ENCODE results near the gene CARD8. TPM values are rescaled to one million over a fixed set of nuclear protein-coding genes. Genes with fewer than 3 reads are reported as not detected.

CARD8 gene
- total and polyA plus RNA-seq, 7 experiments from 2014 or later, result 73.6 to 301 (median 165) TPM

- Mint-ChIP-seq H3K36me3 (peaks cover 0 to 18% (median 2%) of the 10 kb centered on the region in 5 donors), H3K4me1 (peaks cover 0 to 8% (median 5%) of the 10 kb centered on the region in 7 donors), H3K4me3 (no peak overlapping the region), H3K27ac (no peak overlapping the region), H3K27me3 (peaks cover 0 to 20% (median 4%) of the 10 kb centered on the region in 5 donors), H3K9me3 (peaks cover 0 to 31% (median 10%) of the 10 kb centered on the region in 11 donors)
- DNase-seq (no peak), ATAC-seq (no peak)
- Histone ChIP-seq H3K27ac (ENCODE audit: low read depth, low read length) (no peak overlapping the region), H3K9me3 (ENCODE audit: control insufficient read depth in 2 of 3, low read length in 3 of 3) (peaks cover 0 to 6% (median 4%) of the 10 kb centered on the region in 3 experiments), H3K4me1 (ENCODE audit: control insufficient read depth in 2 of 2, insufficient read depth in 2 of 2, low read length in 2 of 2) (peaks cover 6 to 7% of the 10 kb centered on the region in 2 donors), H3K4me3 (ENCODE audit: low read length) (no peak overlapping the region), H3K36me3 (ENCODE audit: control insufficient read depth in 2 of 3, insufficient read depth in 3 of 3, low read length in 3 of 3) (no peaks in the 10 kb centered on the region), H3K27me3 (ENCODE audit: control insufficient read depth in 2 of 2, insufficient read depth in 2 of 2, low read length in 2 of 2) (peaks cover 0 to 3% of the 10 kb centered on the region in 2 donors)
- ChIA-PET CTCF (interaction anchor here (0.6 kb wide), 3 partner anchors 96 to 742 kb away, joined by 3 to 8 read pairs (median 3); no protein-coding TSS in a partner anchor), POLR2A (no interaction called here)
- intact Hi-C loops (cut with micrococcal nuclease), result no loop called here
These were observed 32.0 kb upstream of the CARD8 start for GRCh38 chr19:48287748-48288147.

DNA sequence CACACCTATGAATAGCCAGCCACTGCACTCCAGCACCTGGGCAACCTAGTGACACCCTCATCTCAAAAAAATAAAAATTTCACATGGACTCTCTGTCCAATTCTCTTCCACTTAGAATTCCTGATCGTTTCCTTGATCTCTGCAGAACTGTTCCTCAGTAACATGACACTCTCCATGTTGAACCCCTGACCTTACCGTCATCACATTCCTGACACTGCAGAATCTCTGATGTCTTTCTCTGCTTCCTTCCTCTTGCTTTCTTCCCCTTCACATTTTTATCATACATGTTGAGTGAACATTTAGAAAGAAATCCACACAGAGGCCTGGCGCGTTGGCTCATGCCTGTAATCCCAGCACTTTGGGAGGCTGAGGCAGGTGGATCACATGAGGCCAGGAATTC lies 29.2 kb upstream of the CARD8 start:
- H3K9me3 Mint-ChIP-seq, result peaks cover 0 to 31% (median 10%) of the 10 kb centered on the region in 11 donors
- no peaks in the 10 kb centered on the region for H3K4me1 ChIP-seq (ENCODE audit: control insufficient read depth in 2 of 2, insufficient read depth in 2 of 2, low read length in 2 of 2)
- POLR2A ChIA-PET, result no interaction called here
- peaks cover 0 to 5% (median 0%) of the 10 kb centered on the region in 7 donors for H3K4me1 Mint-ChIP-seq
- no peak overlapping the region for H3K27ac ChIP-seq (ENCODE audit: low read depth, low read length)
- no peak overlapping the region for H3K4me3 ChIP-seq (ENCODE audit: low read length)
- H3K27ac Mint-ChIP-seq, result no peak overlapping the region
- H3K36me3 ChIP-seq (ENCODE audit: control insufficient read depth in 2 of 3, insufficient read depth in 3 of 3, low read length in 3 of 3), result no peaks in the 10 kb centered on the region
- DNase-seq (no peak), ATAC-seq (no peak)
- H3K27me3 ChIP-seq (ENCODE audit: control insufficient read depth in 2 of 2, insufficient read depth in 2 of 2, low read length in 2 of 2), result no peaks in the 10 kb centered on the region
- H3K27me3 Mint-ChIP-seq, result peaks cover 0 to 20% (median 4%) of the 10 kb centered on the region in 5 donors
- CTCF ChIA-PET, result interaction anchor here (0.6 kb wide), 1 partner anchor 290 kb away, joined by 3 read pairs; no protein-coding TSS in a partner anchor
- H3K9me3 ChIP-seq (ENCODE audit: control insufficient read depth in 2 of 3, low read length in 3 of 3), result peaks cover 0 to 6% (median 4%) of the 10 kb centered on the region in 3 experiments
- intact Hi-C loops (cut with micrococcal nuclease), result no loop called here
- peaks cover 0 to 18% (median 2%) of the 10 kb centered on the region in 5 donors for H3K36me3 Mint-ChIP-seq
- H3K4me3 Mint-ChIP-seq, result no peak overlapping the region

GRCh38 chr19:48283908-48284307 lies 28.2 kb upstream of the CARD8 start:
- no peak overlapping the region for H3K27ac Mint-ChIP-seq
- no peak overlapping the region for H3K4me3 Mint-ChIP-seq
- no peaks in the 10 kb centered on the region for H3K4me1 ChIP-seq (ENCODE audit: control insufficient read depth in 2 of 2, insufficient read depth in 2 of 2, low read length in 2 of 2)
- ChIA-PET POLR2A (no interaction called here), CTCF (no interaction called here)
- H3K9me3 Mint-ChIP-seq, result peaks cover 0 to 31% (median 10%) of the 10 kb centered on the region in 11 donors
- peaks cover 0 to 18% (median 2%) of the 10 kb centered on the region in 5 donors for H3K36me3 Mint-ChIP-seq
- ATAC-seq, result no peak
- H3K4me1 Mint-ChIP-seq, result peaks cover 0 to 5% (median 0%) of the 10 kb centered on the region in 7 donors
- DNase-seq, result no peak
- intact Hi-C loops (cut with micrococcal nuclease), result no loop called here
- no peak overlapping the region for H3K4me3 ChIP-seq (ENCODE audit: low read length)
- H3K27me3 Mint-ChIP-seq, result peaks cover 0 to 20% (median 4%) of the 10 kb centered on the region in 5 donors
- H3K36me3 ChIP-seq (ENCODE audit: control insufficient read depth in 2 of 3, insufficient read depth in 3 of 3, low read length in 3 of 3), result no peaks in the 10 kb centered on the region
- no peak overlapping the region for H3K27ac ChIP-seq (ENCODE audit: low read depth, low read length)
- H3K27me3 ChIP-seq (ENCODE audit: control insufficient read depth in 2 of 2, insufficient read depth in 2 of 2, low read length in 2 of 2), result no peaks in the 10 kb centered on the region
- peaks cover 0 to 6% (median 4%) of the 10 kb centered on the region in 3 experiments for H3K9me3 ChIP-seq (ENCODE audit: control insufficient read depth in 2 of 3, low read length in 3 of 3)

GRCh38 chr19:48279747-48280146 lies 24.0 kb upstream of the CARD8 start:
- POLR2A ChIA-PET, result interaction anchor here (0.6 kb wide), 1 partner anchor 41 kb away, joined by 3 read pairs; no protein-coding TSS in a partner anchor
- H3K27ac Mint-ChIP-seq, result no peak overlapping the region
- H3K9me3 Mint-ChIP-seq, result peaks cover 0 to 5% (median 0%) of the 10 kb centered on the region in 11 donors

GRCh38 chr19:48274938-48275337 lies 19.2 kb upstream of the CARD8 start:
- no peak overlapping the region for H3K27ac ChIP-seq (ENCODE audit: low read depth, low read length)
- no peak overlapping the region for H3K27ac Mint-ChIP-seq
- H3K4me1 Mint-ChIP-seq, result peaks cover 4 to 20% (median 12%) of the 10 kb centered on the region in 7 donors
- intact Hi-C loops (cut with micrococcal nuclease), result no loop called here
- peaks cover 0 to 5% of the 10 kb centered on the region in 2 donors for H3K4me1 ChIP-seq (ENCODE audit: control insufficient read depth in 2 of 2, insufficient read depth in 2 of 2, low read length in 2 of 2)
- POLR2A ChIA-PET, result no interaction called here
- no peak overlapping the region for H3K4me3 ChIP-seq (ENCODE audit: low read length)
- no peak for ATAC-seq
- no peaks in the 10 kb centered on the region for H3K9me3 Mint-ChIP-seq
- H3K4me3 Mint-ChIP-seq, result no peak overlapping the region
- no peaks in the 10 kb centered on the region for H3K36me3 ChIP-seq (ENCODE audit: control insufficient read depth in 2 of 3, insufficient read depth in 3 of 3, low read length in 3 of 3)
- peaks cover 0 to 16% (median under 1%) of the 10 kb centered on the region in 5 donors for H3K27me3 Mint-ChIP-seq
- H3K9me3 ChIP-seq (ENCODE audit: control insufficient read depth in 2 of 3, low read length in 3 of 3), result no peaks in the 10 kb centered on the region
- CTCF ChIA-PET, result interaction anchor here (0.6 to 0.7 kb wide), 2 partner anchors 8 to 212 kb away, joined by 4 read pairs; no protein-coding TSS in a partner anchor
- peaks cover 0 to 1% (median 0%) of the 10 kb centered on the region in 5 donors for H3K36me3 Mint-ChIP-seq
- H3K27me3 ChIP-seq (ENCODE audit: control insufficient read depth in 2 of 2, insufficient read depth in 2 of 2, low read length in 2 of 2), result no peaks in the 10 kb centered on the region
- no peak for DNase-seq

More at GRCh38 chr19:48279747-48280146, 24.0 kb upstream of the CARD8 start:
- no peaks in the 10 kb centered on the region for H3K4me1 ChIP-seq (ENCODE audit: control insufficient read depth in 2 of 2, insufficient read depth in 2 of 2, low read length in 2 of 2)
- intact Hi-C loops (cut with micrococcal nuclease), result no loop called here
- Mint-ChIP-seq H3K4me3 (no peak overlapping the region), H3K36me3 (peaks cover 0 to 2% (median 0%) of the 10 kb centered on the region in 5 donors), H3K4me1 (peaks cover 0 to 1% (median 0%) of the 10 kb centered on the region in 7 donors), H3K27me3 (peaks cover 0 to 2% (median 0%) of the 10 kb centered on the region in 5 donors)
- H3K4me3 ChIP-seq (ENCODE audit: low read length), result no peak overlapping the region
- H3K27ac ChIP-seq (ENCODE audit: low read depth, low read length), result no peak overlapping the region
- no peaks in the 10 kb centered on the region for H3K9me3 ChIP-seq (ENCODE audit: control insufficient read depth in 2 of 3, low read length in 3 of 3)
- CTCF ChIA-PET, result no interaction called here
- DNase-seq, result no peak
- ATAC-seq, result no peak
- H3K36me3 ChIP-seq (ENCODE audit: control insufficient read depth in 2 of 3, insufficient read depth in 3 of 3, low read length in 3 of 3), result no peaks in the 10 kb centered on the region
- H3K27me3 ChIP-seq (ENCODE audit: control insufficient read depth in 2 of 2, insufficient read depth in 2 of 2, low read length in 2 of 2), result no peaks in the 10 kb centered on the region

GRCh38 chr19:48274173-48274572 lies 18.5 kb upstream of the CARD8 start:
- H3K4me3 Mint-ChIP-seq, result no peak overlapping the region
- Histone ChIP-seq H3K36me3 (ENCODE audit: control insufficient read depth in 2 of 3, insufficient read depth in 3 of 3, low read length in 3 of 3) (no peaks in the 10 kb centered on the region), H3K27ac (ENCODE audit: low read depth, low read length) (no peak overlapping the region), H3K9me3 (ENCODE audit: control insufficient read depth in 2 of 3, low read length in 3 of 3) (no peaks in the 10 kb centered on the region), H3K27me3 (ENCODE audit: control insufficient read depth in 2 of 2, insufficient read depth in 2 of 2, low read length in 2 of 2) (no peaks in the 10 kb centered on the region), H3K4me1 (ENCODE audit: control insufficient read depth in 2 of 2, insufficient read depth in 2 of 2, low read length in 2 of 2) (peaks cover 0 to 5% of the 10 kb centered on the region in 2 donors), H3K4me3 (ENCODE audit: low read length) (no peak overlapping the region)
- ATAC-seq (no peak), DNase-seq (no peak)
- H3K36me3 Mint-ChIP-seq, result peaks cover 0 to 1% (median 0%) of the 10 kb centered on the region in 5 donors
- peaks cover 0 to 21% (median 7%) of the 10 kb centered on the region in 5 donors for H3K27me3 Mint-ChIP-seq
- H3K9me3 Mint-ChIP-seq, result no peaks in the 10 kb centered on the region
- peaks cover 9 to 24% (median 16%) of the 10 kb centered on the region in 7 donors for H3K4me1 Mint-ChIP-seq
- CTCF ChIA-PET, result interaction anchor here (0.6 to 1.8 kb wide), 3 partner anchors 213 to 989 kb away, joined by 3 to 4 read pairs (median 4); no protein-coding TSS in a partner anchor
- intact Hi-C loops (cut with micrococcal nuclease), result no loop called here
- no peak overlapping the region for H3K27ac Mint-ChIP-seq
- POLR2A ChIA-PET, result interaction anchor here (0.6 kb wide), 1 partner anchor 33 kb away, joined by 3 read pairs; no protein-coding TSS in a partner anchor

Data from naive thymus-derived CD4-positive, alpha-beta T cell (primary cell).